ENCODE results near the gene FTSJ1.
"Not testable (repeated sequence)": the region's sequence is repeated elsewhere in the genome, so short reads cannot be mapped to it uniquely, and the experiment has no call there.

FTSJ1 gene

GRCh38 chrX:48498374-48498809 lies 22.4 kb downstream of the FTSJ1 start:
- DNase-seq, result no peak

GRCh38 chrX:48504261-48504660 lies 28.3 kb downstream of the FTSJ1 start:
- no peak for DNase-seq

GRCh38 chrX:48505481-48505880 lies 29.5 kb downstream of the FTSJ1 start:
- DNase-seq, result no peak

- DNase-seq, result no peak
Measured at GRCh38 chrX:48507246-48507645, 31.2 kb downstream of the FTSJ1 start.

- peak; percentile 81 for DNase-seq
Measured at GRCh38 chrX:48508400-48509244, 32.6 kb downstream of the FTSJ1 start, which contains the start of gene PORCN. PORCN (plus strand) TSS chrX:48508992; CDS start chrX:48509821, 829 bp downstream.

GRCh38 chrX:48509245-48509590 lies 33.2 kb downstream of the FTSJ1 start:
- DNase-seq, result peak; percentile 11

- no peak for DNase-seq
Measured at GRCh38 chrX:48509619-48510018, 33.6 kb downstream of the FTSJ1 start.

GRCh38 chrX:48511560-48511959 lies 35.6 kb downstream of the FTSJ1 start:
- no peak for DNase-seq

GRCh38 chrX:48512371-48512935 lies 36.5 kb downstream of the FTSJ1 start:
- no peak for DNase-seq

GRCh38 chrX:48513670-48514069 lies 37.7 kb downstream of the FTSJ1 start:
- DNase-seq, result no peak

- DNase-seq, result no peak
Measured at GRCh38 chrX:48514126-48514806, 38.3 kb downstream of the FTSJ1 start.

GRCh38 chrX:48514868-48515460 lies 39.0 kb downstream of the FTSJ1 start:
- DNase-seq, result no peak

GRCh38 chrX:48515842-48516241 lies 39.8 kb downstream of the FTSJ1 start:
- DNase-seq, result no peak

GRCh38 chrX:48516285-48516684 lies 40.3 kb downstream of the FTSJ1 start:
- DNase-seq, result no peak

- DNase-seq, result no peak
Measured at GRCh38 chrX:48516987-48517386, 41.0 kb downstream of the FTSJ1 start.

GRCh38 chrX:48519481-48519880 lies 43.5 kb downstream of the FTSJ1 start:
- DNase-seq, result not testable (repeated sequence)

GRCh38 chrX:48520455-48520854 lies 44.5 kb downstream of the FTSJ1 start:
- no peak for DNase-seq

GRCh38 chrX:48520976-48521352 lies 45.0 kb downstream of the FTSJ1 start:
- DNase-seq, result no peak

- DNase-seq, result peak; percentile 92
Measured at GRCh38 chrX:48521353-48522243, 45.6 kb downstream of the FTSJ1 start, which contains the start of gene EBP. EBP (plus strand) TSS chrX:48521808; CDS start chrX:48523772, 1,964 bp downstream.

GRCh38 chrX:48522291-48522690 lies 46.3 kb downstream of the FTSJ1 start:
- no peak for DNase-seq

GRCh38 chrX:48523682-48524081 lies 47.7 kb downstream of the FTSJ1 start:
- DNase-seq, result no peak

GRCh38 chrX:48525853-48526252 lies 49.9 kb downstream of the FTSJ1 start:
- DNase-seq, result not testable (repeated sequence)

Measured in stimulated activated CD4-positive, alpha-beta T cell treated with anti-CD3 and anti-CD28 coated beads, Interleukin-4, amount 100 ng/mL, for 1 hour (primary cell).